Measurements from ENCODE around the gene CDC42BPB. TPM values are rescaled to one million over a fixed set of nuclear protein-coding genes. Genes with fewer than 3 reads are reported as not detected.

CDC42BPB gene
- total RNA-seq, 2 experiments from 2014 or later: 6.6 to 7.6 TPM

- peaks cover 52% of the 10 kb centered on the region for H3K4me1 ChIP-seq (ENCODE audit: insufficient read depth, low read length)
- H3K9me3 ChIP-seq (ENCODE audit: control insufficient read depth in 1 of 2, insufficient read depth in 1 of 2, low read length in 2 of 2): peaks cover 0 to 31% of the 10 kb centered on the region in 2 experiments
- Mint-ChIP-seq H3K27ac (no peak overlapping the region), H3K27me3 (peaks cover 27% of the 10 kb centered on the region), H3K36me3 (ENCODE audit: low read depth) (no peaks in the 10 kb centered on the region), H3K4me1 (ENCODE audit: low read depth) (peaks cover 16% of the 10 kb centered on the region), H3K4me3 (peak overlapping the region; percentile 57), H3K9me3 (no peaks in the 10 kb centered on the region)
- H3K4me3 ChIP-seq (ENCODE audit: low read length): no peak overlapping the region
- ChIA-PET POLR2A (no interaction called here), CTCF (no interaction called here)
- ATAC-seq (ENCODE audit: poor library complexity) (no peak), DNase-seq (no peak)
- no peaks in the 10 kb centered on the region for H3K36me3 ChIP-seq (ENCODE audit: insufficient read depth, low read length)
- intact Hi-C loops (cut with DNase I, micrococcal nuclease): loop anchor here in 1 of 2 experiments (1.0 to 10.0 kb wide), 3 partner anchors 131 to 404 kb away; partner anchors contain the start of genes CDC42BPB and RCOR1
- no peak for TF ChIP-seq CTCF (IDR thresholded peaks at IDR 0.05)
- H3K27me3 ChIP-seq (ENCODE audit: control insufficient read depth in 1 of 2, insufficient read depth in 2 of 2, low read length in 2 of 2): peaks cover 42 to 49% of the 10 kb centered on the region in 2 experiments
- no peak overlapping the region for H3K27ac ChIP-seq (ENCODE audit: low read depth in 1 of 2, low read length in 2 of 2)
Observed at GRCh38 chr14:102926104-102926503, 131.2 kb downstream of the CDC42BPB start.

GRCh38 chr14:102925646-102926045, 131.7 kb downstream of the CDC42BPB start:
- Histone ChIP-seq H3K27me3 (ENCODE audit: control insufficient read depth in 1 of 2, insufficient read depth in 2 of 2, low read length in 2 of 2) (peaks cover 37 to 44% of the 10 kb centered on the region in 2 experiments), H3K36me3 (ENCODE audit: insufficient read depth, low read length) (no peaks in the 10 kb centered on the region), H3K4me3 (ENCODE audit: low read length) (no peak overlapping the region), H3K9me3 (ENCODE audit: control insufficient read depth in 1 of 2, insufficient read depth in 1 of 2, low read length in 2 of 2) (peaks cover 0 to 33% of the 10 kb centered on the region in 2 experiments), H3K4me1 (ENCODE audit: insufficient read depth, low read length) (peaks cover 50% of the 10 kb centered on the region), H3K27ac (ENCODE audit: low read depth in 1 of 2, low read length in 2 of 2) (no peak overlapping the region)
- H3K27me3 Mint-ChIP-seq: peaks cover 25% of the 10 kb centered on the region
- POLR2A ChIA-PET: no interaction called here
- DNase-seq: no peak
- CTCF ChIA-PET: no interaction called here
- TF ChIP-seq CTCF (IDR thresholded peaks at IDR 0.05): no peak
- intact Hi-C loops (cut with DNase I, micrococcal nuclease): loop anchor here in 1 of 2 experiments (1.0 to 10.0 kb wide), 3 partner anchors 132 to 403 kb away; partner anchors contain the start of genes CDC42BPB and RCOR1
- H3K4me1 Mint-ChIP-seq (ENCODE audit: low read depth): peaks cover 16% of the 10 kb centered on the region
- no peak overlapping the region for H3K27ac Mint-ChIP-seq
- H3K36me3 Mint-ChIP-seq (ENCODE audit: low read depth): no peaks in the 10 kb centered on the region
- no peak for ATAC-seq (ENCODE audit: poor library complexity)
- peak overlapping the region; percentile 57 for H3K4me3 Mint-ChIP-seq
- no peaks in the 10 kb centered on the region for H3K9me3 Mint-ChIP-seq

- no peak for ATAC-seq (ENCODE audit: poor library complexity)
- Histone ChIP-seq H3K27me3 (ENCODE audit: control insufficient read depth in 1 of 2, insufficient read depth in 2 of 2, low read length in 2 of 2) (peaks cover 34 to 39% of the 10 kb centered on the region in 2 experiments), H3K4me1 (ENCODE audit: insufficient read depth, low read length) (peaks cover 47% of the 10 kb centered on the region), H3K36me3 (ENCODE audit: insufficient read depth, low read length) (no peaks in the 10 kb centered on the region), H3K9me3 (ENCODE audit: control insufficient read depth in 1 of 2, insufficient read depth in 1 of 2, low read length in 2 of 2) (peaks cover 0 to 40% of the 10 kb centered on the region in 2 experiments), H3K4me3 (ENCODE audit: low read length) (no peak overlapping the region), H3K27ac (ENCODE audit: low read depth in 1 of 2, low read length in 2 of 2) (no peak overlapping the region)
- ChIA-PET POLR2A (interaction anchor here (0.8 kb wide), 1 partner anchor 22 kb away, joined by 6 read pairs; no protein-coding TSS in a partner anchor), CTCF (no interaction called here)
- Mint-ChIP-seq H3K27me3 (peaks cover 23% of the 10 kb centered on the region), H3K36me3 (ENCODE audit: low read depth) (no peaks in the 10 kb centered on the region), H3K4me3 (no peak overlapping the region), H3K27ac (no peak overlapping the region), H3K4me1 (ENCODE audit: low read depth) (peaks cover 16% of the 10 kb centered on the region), H3K9me3 (no peaks in the 10 kb centered on the region)
- intact Hi-C loops (cut with DNase I, micrococcal nuclease): loop anchor here in 1 of 2 experiments (5.0 to 10.0 kb wide), 2 partner anchors 330 to 403 kb away; partner anchors contain the start of gene RCOR1
- TF ChIP-seq CTCF (IDR thresholded peaks at IDR 0.05): no peak
- DNase-seq: no peak
Observed at GRCh38 chr14:102924632-102925588, 132.4 kb downstream of the CDC42BPB start.
